ENCODE data around the gene ANKRD33B.

The ANKRD33B gene

DNA sequence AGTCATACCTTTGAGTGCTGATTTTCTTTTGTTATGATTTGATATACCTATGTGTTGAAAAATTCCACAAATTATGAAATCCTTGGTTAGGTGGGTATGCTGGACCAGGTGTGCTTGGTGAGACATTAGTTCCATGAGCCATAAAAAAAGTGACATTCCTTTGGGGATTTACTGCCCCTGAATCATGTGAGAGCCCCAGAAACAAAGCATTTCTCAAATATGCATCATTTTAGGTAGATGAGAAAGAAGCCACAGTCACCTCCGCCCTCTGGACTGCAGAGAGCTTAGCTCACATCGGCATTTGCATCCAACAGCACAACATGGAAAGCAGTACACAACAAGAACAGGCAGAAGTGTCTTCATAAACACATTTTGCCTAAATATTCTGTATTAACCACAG lies 141.9 kb downstream of the ANKRD33B start:
- DNase-seq = no peak

DNA sequence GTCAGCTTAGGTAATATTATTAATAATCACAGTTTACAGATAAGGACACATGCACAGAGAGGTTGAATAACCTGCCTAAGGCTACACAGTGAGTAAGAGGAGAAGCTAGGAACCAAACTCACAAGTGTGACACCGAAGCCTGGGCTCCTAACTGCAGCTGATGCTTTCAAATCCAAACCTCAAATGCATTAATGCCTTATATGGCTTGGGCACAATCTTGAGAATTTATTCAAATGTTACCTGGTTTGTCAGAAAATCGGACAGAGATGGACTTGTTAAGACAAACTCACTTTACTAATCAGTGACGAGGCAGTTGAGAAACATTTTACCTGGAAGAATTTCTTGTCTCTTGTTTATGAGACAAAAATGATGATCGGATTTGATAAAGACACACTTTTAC lies 142.5 kb downstream of the ANKRD33B start:
- DNase-seq = no peak

All from NCI-H1048 (cell line).